Adrenal gland (tissue), 12 donors: Measurements from ENCODE around the gene ISCA1. TPM values are rescaled to one million over a fixed set of nuclear protein-coding genes. Genes with fewer than 3 reads are reported as not detected.

Source experiments
- DNase-seq, 7 donors: peaks; one replicate each; pipeline ENCODE4 v3.0.0-alpha.2; 2019 to 2020
- H3K27ac ChIP-seq, 5 donors: fragments of 200-600 bp; sonication (generic) in 4 of 5; 1 replicate in 3 of 5; 2 replicates in 2 of 5; pipeline versions ENCODE4 v1.5.1 to v1.8.0; 2016 to 2020; ENCODE audit warnings: mild to moderate bottlenecking in 1 of 5
- H3K27me3 ChIP-seq: fragments of 200-600 bp; 2 replicates; pipeline ENCODE4 v1.8.0; 2021
- H3K36me3 ChIP-seq, 2 donors: fragments of 200-600 bp; replicated peaks in 1 of 2; 1 replicate in 1 of 2; 2 replicates in 1 of 2; pipeline versions ENCODE4 v1.5.1 to v1.8.0; 2018 to 2022
- H3K4me1 ChIP-seq, 2 donors: fragments of 200-600 bp; replicated peaks in 1 of 2; 1 replicate in 1 of 2; 2 replicates in 1 of 2; pipeline versions ENCODE4 v1.5.1 to v1.8.0; 2018 to 2021
- H3K4me3 ChIP-seq, 4 donors: fragments of 200-600 bp; sonication (generic) in 3 of 4; one replicate each; pipeline ENCODE4 v1.5.1; 2016 to 2018
- H3K9me3 ChIP-seq, 3 donors: fragments of 200-600 bp; sonication (generic) in 1 of 3; replicated peaks in 1 of 3; 1 replicate in 2 of 3; 2 replicates in 1 of 3; pipeline versions ENCODE4 v1.5.1 to v1.8.0; 2016 to 2021
- CTCF ChIP-seq, 6 experiments: fragments of 450-650 bp in 4 of 6; fragments of 200-600 bp in 2 of 6; sonication (generic) in 1 of 6; IDR thresholded peaks; 1 replicate in 5 of 6; 2 replicates in 1 of 6; pipeline versions ENCODE4 v1.5.1 to v1.8.0; 2016 to 2021; ENCODE audit warnings: antibody characterized with exemption in 6 of 6, mild to moderate bottlenecking in 2 of 6, moderate library complexity in 1 of 6
- POLR2A ChIP-seq, 2 donors: fragments of 450-650 bp; IDR thresholded peaks; one replicate each; pipeline ENCODE4 v1.6.1; 2017; ENCODE audit warnings: antibody characterized with exemption in 2 of 2, mild to moderate bottlenecking in 2 of 2, moderate library complexity in 1 of 2
- WGBS, 4 donors: extraction: QIAGEN DNeasy Blood & Tissue Kit in 2 of 4; methylation state at CpG; one replicate each; pipeline versions ENCODE4 v1.1.5 to v1.1.7; 2013 to 2017; 5-methylcytosine and 5-hydroxymethylcytosine counted together
- intact Hi-C, 2 donors: fragments of 100-400 bp; cut with DNase I; formaldehyde crosslinking; loops; one replicate each; pipeline versions ENCODE4 v1.14.1 to v1.15.0; 2022 to 2023
- polyA plus RNA-seq, 3 donors: library from polyadenylated mRNA; stranded (reverse); fragments of 200-250 nt in 2 of 3; fragments of 350-450 nt in 1 of 3; fragmentation: Illumina TruSeq in 1 of 3; extraction: RNeasy Lipid Tissue Mini Kit (QIAGEN cat#74804) in 1 of 3; gene quantifications; one replicate each; pipeline ENCODE4 v1.2.3, GENCODE V29; 2013 to 2014
- total RNA-seq, 9 donors: library from RNA; depleted of rRNA in 4 of 9; stranded (reverse); fragments of >200 nt in 4 of 9; fragments of 120-200 nt in 1 of 9; fragmentation: NEBNext Ultra II Directional in 1 of 9; extraction: Animal tissue kit (Norgen Biotek cat#: 25700) in 1 of 9; gene quantifications; one replicate each; pipeline versions ENCODE4 v1.1.0 to v1.2.4, GENCODE V29; 2013 to 2023
- donor health status: healthy with polysubstance abuse.
- donor health status: Bipolar disorder and iron deficiency.
- donor health status: DM: yes; HTN: yes; CAD: no.
- donor health status: DM: no; HTN: no; CAD: no.
- donor health status: DM: no; HTN: no; CAD: no.
- donor health status: DM: yes; HTN: yes; CAD: no.

ISCA1 gene
- total and polyA plus RNA-seq, 12 donors: 16.3 to 128 (median 50.7) TPM

GRCh38 chr9:86308687-86309086 lies 26.3 kb upstream of the ISCA1 start:
- no peak for TF ChIP-seq POLR2A (IDR thresholded peaks at IDR 0.05)
- TF ChIP-seq CTCF (IDR thresholded peaks at IDR 0.05): no peak
- intact Hi-C loops: no loop called here
- Histone ChIP-seq H3K4me1 (peaks cover 3 to 8% of the 10 kb centered on the region in 2 donors), H3K9me3 (no peaks in the 10 kb centered on the region), H3K36me3 (peaks cover 0 to 64% of the 10 kb centered on the region in 2 donors), H3K27ac (peak overlapping the region in 2 of 5 donors; percentile 23 to 49), H3K27me3 (no peaks in the 10 kb centered on the region), H3K4me3 (no peak overlapping the region)
- DNase-seq: no peak
- WGBS, 4 donors: 28 to 52% (median 34%) methylated on average over 1 of the region's 1 CpG

GRCh38 chr9:86304236-86304730 lies 21.9 kb upstream of the ISCA1 start:
- Histone ChIP-seq H3K27me3 (no peaks in the 10 kb centered on the region), H3K4me3 (no peak overlapping the region), H3K36me3 (peaks cover 0 to 83% of the 10 kb centered on the region in 2 donors), H3K27ac (peak overlapping the region in 1 of 5 donors; percentile 20), H3K9me3 (no peaks in the 10 kb centered on the region), H3K4me1 (peaks cover 3 to 8% of the 10 kb centered on the region in 2 donors)
- intact Hi-C loops: no loop called here
- 36 to 41% (median 40%) methylated on average over 3 of the region's 3 CpGs for WGBS, 4 donors
- TF ChIP-seq POLR2A (IDR thresholded peaks at IDR 0.05) (no peak), CTCF (IDR thresholded peaks at IDR 0.05) (no peak)
- DNase-seq: peak in 3 of 7 donors; percentile 49 to 69 (median 62)

- Histone ChIP-seq H3K27me3 (no peaks in the 10 kb centered on the region), H3K4me1 (peaks cover 3 to 12% of the 10 kb centered on the region in 2 donors), H3K36me3 (peaks cover 0 to 86% of the 10 kb centered on the region in 2 donors), H3K4me3 (no peak overlapping the region), H3K9me3 (no peaks in the 10 kb centered on the region), H3K27ac (no peak overlapping the region)
- DNase-seq: no peak
- intact Hi-C loops: no loop called here
- WGBS, 4 donors: 78 to 86% (median 80%) methylated on average over 4 of the region's 4 CpGs
- TF ChIP-seq CTCF (IDR thresholded peaks at IDR 0.05) (no peak), POLR2A (IDR thresholded peaks at IDR 0.05) (no peak)
Observed at GRCh38 chr9:86303316-86303975, 21.1 kb upstream of the ISCA1 start.

GRCh38 chr9:86301686-86302085 lies 19.3 kb upstream of the ISCA1 start:
- whole genome bisulfite sequencing, 4 donors: 73 to 93% (median 88%) methylated on average over 1 of the region's 1 CpG
- Histone ChIP-seq H3K27me3 (no peaks in the 10 kb centered on the region), H3K27ac (no peak overlapping the region), H3K4me1 (peaks cover 3 to 13% of the 10 kb centered on the region in 2 donors), H3K9me3 (no peaks in the 10 kb centered on the region), H3K4me3 (no peak overlapping the region), H3K36me3 (peaks cover 0 to 82% of the 10 kb centered on the region in 2 donors)
- no peak for TF ChIP-seq CTCF (IDR thresholded peaks at IDR 0.05)
- TF ChIP-seq POLR2A (IDR thresholded peaks at IDR 0.05): no peak
- DNase-seq: no peak
- intact Hi-C loops: no loop called here
